T-helper 17 cell (primary cell): ENCODE measurements around the gene CAMK2N1. TPM values are rescaled to one million over a fixed set of nuclear protein-coding genes. Genes with fewer than 3 reads are reported as not detected.

Source experiments
- ATAC-seq: fragments of 150-1000 bp; cut with Tn5 transposase; 2 replicates; pipeline ENCODE4 v1.10.0; 2021; ENCODE audit warnings: mild to moderate bottlenecking, moderate library complexity
- DNase-seq, 3 donors: peaks; one replicate each; pipeline versions ENCODE4 v3.0.0 to v3.0.0-alpha.2; 2020 to 2021
- H3K9me3 ChIP-seq: one replicate; pipeline ENCODE4 v1.7.0; 2013; ENCODE audit warnings: low read length, mild to moderate bottlenecking; ENCODE audit not compliant: control insufficient read depth, poor library complexity, severe bottlenecking
- H3K27ac Mint-ChIP-seq: one replicate; pipeline ENCODE4 v1.8.0; 2022; ENCODE audit warnings: mild to moderate bottlenecking, moderate library complexity, mixed read lengths
- H3K27me3 Mint-ChIP-seq: one replicate; pipeline ENCODE4 v1.8.0; 2022; ENCODE audit warnings: mixed read lengths
- H3K36me3 Mint-ChIP-seq: one replicate; pipeline ENCODE4 v1.8.0; 2022; ENCODE audit warnings: low read depth, mixed read lengths
- H3K4me1 Mint-ChIP-seq: one replicate; pipeline ENCODE4 v1.8.0; 2022; ENCODE audit warnings: mild to moderate bottlenecking, mixed read lengths
- H3K4me3 Mint-ChIP-seq: one replicate; pipeline ENCODE4 v1.8.0; 2022; ENCODE audit warnings: mild to moderate bottlenecking, moderate library complexity, mixed read lengths
- total RNA-seq, 4 donors: library from RNA in 2 of 4; stranded (reverse) in 2 of 4; gene quantifications; one replicate each; pipeline ENCODE4 v1.2.3 and lab custom pipeline; 2022 to 2026

The CAMK2N1 gene
- total RNA-seq, 2 donors from 2014 or later: 5.3 to 6.3 TPM

DNA sequence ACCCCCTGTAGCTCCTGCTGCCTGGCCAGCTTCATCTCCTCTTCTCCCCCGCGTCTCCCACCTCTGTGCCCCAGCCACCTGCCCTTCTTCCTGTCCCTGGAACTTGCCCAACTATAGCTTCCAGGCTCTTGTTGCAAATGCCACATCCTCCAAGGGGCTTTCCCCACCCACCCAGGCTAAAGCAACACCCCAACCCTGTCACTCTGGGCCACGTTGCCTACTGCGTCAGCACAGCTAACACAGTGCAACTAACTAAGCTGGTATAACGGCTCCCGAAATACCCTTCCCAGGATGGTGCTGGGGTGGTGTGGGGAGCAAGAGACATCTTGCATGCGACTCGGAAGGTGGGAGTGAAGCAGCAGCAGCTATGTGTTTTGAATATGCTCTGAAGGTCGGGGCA is 19.7 kb downstream of the CAMK2N1 start:
- no peak overlapping the region for H3K27ac Mint-ChIP-seq
- H3K4me3 Mint-ChIP-seq: no peak overlapping the region
- peak; percentile 61 for ATAC-seq
- no peaks in the 10 kb centered on the region for H3K4me1 Mint-ChIP-seq
- no peaks in the 10 kb centered on the region for H3K9me3 ChIP-seq
- DNase-seq: no peak
- no peaks in the 10 kb centered on the region for H3K36me3 Mint-ChIP-seq
- peaks cover 40% of the 10 kb centered on the region for H3K27me3 Mint-ChIP-seq

DNA sequence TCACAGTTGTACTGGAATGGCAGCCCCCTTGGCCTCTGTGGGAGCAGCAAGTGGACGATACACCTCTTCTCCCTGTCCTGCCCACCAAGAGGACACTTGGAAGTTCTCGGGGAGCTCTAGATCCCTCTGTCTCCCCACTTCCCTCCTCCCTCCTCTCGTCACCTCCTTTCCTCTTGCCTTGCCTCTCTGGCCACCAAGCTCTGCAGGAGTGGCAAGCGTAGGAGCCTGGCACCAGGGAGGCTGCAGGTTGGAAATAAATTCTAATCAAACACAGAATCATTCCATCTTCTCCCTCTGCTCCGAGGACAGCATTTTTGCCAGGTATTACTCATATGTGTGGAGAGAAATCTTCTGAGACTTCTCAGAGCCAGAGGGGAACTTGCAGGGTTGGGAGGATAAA is 20.8 kb downstream of the CAMK2N1 start:
- H3K4me3 Mint-ChIP-seq: no peak overlapping the region
- no peaks in the 10 kb centered on the region for H3K9me3 ChIP-seq
- no peak for ATAC-seq
- H3K4me1 Mint-ChIP-seq: no peaks in the 10 kb centered on the region
- H3K27me3 Mint-ChIP-seq: peaks cover 43% of the 10 kb centered on the region
- H3K27ac Mint-ChIP-seq: no peak overlapping the region
- DNase-seq: no peak
- peaks cover 3% of the 10 kb centered on the region for H3K36me3 Mint-ChIP-seq

DNA sequence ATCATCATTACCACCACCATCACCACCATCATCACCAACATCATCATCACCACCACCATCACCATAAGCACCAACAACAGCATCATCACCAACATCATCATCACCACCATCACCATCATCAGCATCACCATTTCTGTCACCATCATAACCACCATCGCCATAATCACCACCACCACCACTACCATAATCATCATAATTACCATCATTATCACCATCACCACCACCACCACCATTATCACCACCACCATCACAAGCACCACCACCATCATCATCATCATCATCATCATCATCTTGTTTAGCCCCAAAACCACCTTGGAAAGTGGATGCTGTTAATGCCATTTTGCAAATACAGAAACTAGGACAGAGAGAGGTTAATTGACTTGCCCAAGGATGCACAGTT is 22.5 kb downstream of the CAMK2N1 start:
- Mint-ChIP-seq H3K36me3 (peaks cover 6% of the 10 kb centered on the region), H3K4me1 (no peaks in the 10 kb centered on the region), H3K27me3 (peaks cover 46% of the 10 kb centered on the region), H3K27ac (no peak overlapping the region), H3K4me3 (no peak overlapping the region)
- H3K9me3 ChIP-seq: no peaks in the 10 kb centered on the region
- DNase-seq (no peak), ATAC-seq (no peak)

DNA sequence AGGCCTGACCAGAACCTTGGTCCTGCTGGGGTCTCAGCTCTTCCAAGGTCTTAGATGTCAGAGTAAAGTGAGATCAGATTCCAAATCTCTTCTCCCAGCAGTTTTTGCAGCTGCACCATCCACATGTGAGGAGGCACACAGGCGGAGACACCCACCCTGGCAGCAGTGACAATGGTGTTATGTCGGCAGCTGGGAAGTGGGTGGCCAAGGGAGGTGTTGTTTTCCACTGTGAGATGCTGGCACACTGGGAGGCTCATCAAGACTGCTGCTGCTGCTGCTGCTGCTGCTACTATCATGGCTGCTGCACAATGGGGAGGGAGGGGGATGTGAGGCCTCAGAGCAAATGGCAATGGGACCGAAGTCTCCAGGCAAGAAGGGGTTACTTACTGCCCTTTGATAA is 23.6 kb downstream of the CAMK2N1 start:
- no peak for ATAC-seq

DNA sequence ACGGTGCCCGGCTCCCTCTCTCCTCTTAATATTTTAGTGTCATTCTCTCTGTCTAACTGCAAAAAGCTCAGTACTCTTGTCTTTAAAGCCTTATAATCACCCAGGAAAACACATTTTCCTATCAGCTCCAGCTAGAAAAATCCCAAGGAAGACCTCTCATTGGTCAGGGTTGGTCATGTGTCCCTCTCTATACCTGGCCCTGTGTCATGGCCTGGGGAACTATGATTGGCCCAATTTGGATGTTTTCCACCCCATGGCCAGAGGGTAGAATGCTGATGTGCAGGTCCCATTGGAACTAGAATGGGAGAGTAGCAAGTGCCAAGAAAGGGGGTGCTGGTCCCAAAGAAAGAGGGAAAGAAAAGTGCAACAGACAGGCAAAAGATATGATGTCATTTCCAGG is 27.3 kb downstream of the CAMK2N1 start:
- H3K9me3 ChIP-seq: no peaks in the 10 kb centered on the region
- DNase-seq (no peak), ATAC-seq (no peak)
- no peak overlapping the region for H3K27ac Mint-ChIP-seq
- no peak overlapping the region for H3K4me3 Mint-ChIP-seq
- H3K27me3 Mint-ChIP-seq: peaks cover 45% of the 10 kb centered on the region
- H3K4me1 Mint-ChIP-seq: peaks cover 3% of the 10 kb centered on the region
- peaks cover 6% of the 10 kb centered on the region for H3K36me3 Mint-ChIP-seq

More for the DNA sequence above, 23.6 kb downstream of the CAMK2N1 start:
- no peak overlapping the region for H3K4me3 Mint-ChIP-seq
- H3K36me3 Mint-ChIP-seq: peaks cover 6% of the 10 kb centered on the region
- H3K4me1 Mint-ChIP-seq: no peaks in the 10 kb centered on the region
- H3K27ac Mint-ChIP-seq: no peak overlapping the region
- peaks cover 42% of the 10 kb centered on the region for H3K27me3 Mint-ChIP-seq
- no peaks in the 10 kb centered on the region for H3K9me3 ChIP-seq
- no peak for DNase-seq

DNA sequence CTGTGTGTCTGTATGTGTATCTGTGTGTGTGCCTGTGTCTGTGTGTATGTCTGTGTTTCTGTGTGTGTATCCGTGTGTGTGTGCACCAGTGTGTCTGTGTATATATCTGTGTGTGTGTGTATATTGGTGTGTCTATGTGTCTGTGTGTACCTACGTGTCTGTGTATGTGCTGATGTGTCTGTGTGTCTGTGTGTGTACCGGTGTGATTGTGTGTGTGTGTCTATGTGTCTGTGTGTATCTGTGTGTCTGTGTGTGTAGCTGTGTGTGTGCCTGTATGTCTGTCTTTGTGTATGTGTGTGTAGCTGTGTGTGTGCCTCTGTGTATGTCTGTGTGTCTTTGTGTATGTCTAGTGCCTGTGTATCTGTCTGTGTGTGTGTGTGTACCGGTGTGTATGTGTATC is 32.0 kb downstream of the CAMK2N1 start:
- Mint-ChIP-seq H3K4me1 (peaks cover 3% of the 10 kb centered on the region), H3K4me3 (no peak overlapping the region), H3K27ac (no peak overlapping the region), H3K36me3 (peaks cover 4% of the 10 kb centered on the region), H3K27me3 (peaks cover 39% of the 10 kb centered on the region)
- no peaks in the 10 kb centered on the region for H3K9me3 ChIP-seq
- ATAC-seq (no peak), DNase-seq (no peak)

DNA sequence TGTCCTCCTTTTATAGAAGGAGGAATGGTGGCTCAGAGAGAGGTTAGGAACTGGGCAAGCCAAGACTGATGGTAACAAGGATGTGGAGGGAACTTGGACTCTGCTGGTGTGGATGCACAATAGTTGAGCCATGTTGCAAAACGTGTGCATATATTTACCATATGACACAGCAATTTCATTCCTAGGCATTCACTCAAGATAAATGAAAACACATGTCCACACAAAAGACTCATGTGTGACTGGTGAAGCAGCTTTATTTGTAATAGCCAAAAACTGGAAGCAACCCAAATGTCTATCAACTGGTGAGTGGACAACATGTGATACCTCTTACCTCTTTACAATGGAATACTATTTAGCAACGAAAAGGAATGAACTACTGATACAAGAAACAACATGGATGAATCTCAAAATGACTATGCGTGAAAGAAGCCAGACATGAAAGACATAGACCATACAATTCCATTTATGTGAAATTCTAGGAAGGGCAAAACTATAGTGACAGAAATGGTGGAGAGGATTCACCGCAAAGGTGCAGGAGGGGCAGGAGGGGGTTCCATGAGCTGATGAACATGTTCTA is 36.2 kb downstream of the CAMK2N1 start:
- H3K27ac Mint-ChIP-seq: no peak overlapping the region
- DNase-seq: no peak
- peaks cover 4% of the 10 kb centered on the region for H3K4me1 Mint-ChIP-seq
- peaks cover 51% of the 10 kb centered on the region for H3K27me3 Mint-ChIP-seq
- no peak for ATAC-seq
- no peak overlapping the region for H3K4me3 Mint-ChIP-seq
- H3K9me3 ChIP-seq: no peaks in the 10 kb centered on the region
- H3K36me3 Mint-ChIP-seq: peaks cover 4% of the 10 kb centered on the region

DNA sequence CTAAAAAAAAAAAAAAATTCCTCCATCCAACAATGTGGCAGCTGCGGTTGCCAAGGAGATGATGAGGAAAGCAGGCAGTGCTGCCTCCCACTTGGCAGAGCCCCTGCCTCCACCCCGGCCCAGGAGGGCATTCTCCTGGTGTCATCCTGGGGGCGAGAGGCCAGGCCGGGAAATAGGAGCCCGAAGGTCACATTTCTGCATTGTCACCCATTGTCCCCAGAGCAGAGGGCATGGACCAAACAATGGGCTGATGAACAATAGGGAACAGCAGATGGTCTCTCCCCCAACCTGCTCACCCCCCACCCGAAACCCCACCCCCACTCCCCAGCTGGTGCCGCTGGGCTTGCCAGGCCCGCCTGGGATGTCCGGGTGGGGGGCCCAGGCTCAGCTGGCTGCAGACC is 37.3 kb downstream of the CAMK2N1 start:
- peaks cover 57% of the 10 kb centered on the region for H3K27me3 Mint-ChIP-seq

DNA sequence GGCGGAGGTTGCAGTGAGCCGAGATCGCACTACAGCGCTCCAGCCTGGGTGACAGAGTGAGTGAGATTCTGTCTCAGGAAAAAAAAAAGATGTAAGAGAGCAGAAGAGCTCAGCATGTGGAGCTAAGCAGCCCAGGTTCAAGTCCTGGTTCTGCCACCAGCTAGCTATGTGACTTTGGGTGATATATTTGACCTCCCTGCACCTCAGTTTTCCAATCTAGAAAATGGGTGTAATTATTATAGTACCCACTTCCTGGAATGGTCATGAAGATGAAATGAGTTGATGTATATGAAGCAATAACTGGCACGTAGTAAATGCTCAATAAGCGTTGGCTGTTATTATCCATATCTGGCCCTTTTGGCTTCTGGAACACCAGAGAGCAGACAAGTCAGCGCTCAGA is 38.2 kb downstream of the CAMK2N1 start:
- H3K27ac Mint-ChIP-seq: no peak overlapping the region
- H3K9me3 ChIP-seq: no peaks in the 10 kb centered on the region
- H3K27me3 Mint-ChIP-seq: peaks cover 58% of the 10 kb centered on the region
- H3K4me1 Mint-ChIP-seq: peaks cover 4% of the 10 kb centered on the region
- peaks cover 4% of the 10 kb centered on the region for H3K36me3 Mint-ChIP-seq
- ATAC-seq (no peak), DNase-seq (no peak)
- no peak overlapping the region for H3K4me3 Mint-ChIP-seq

More for the DNA sequence above, 37.3 kb downstream of the CAMK2N1 start:
- H3K4me3 Mint-ChIP-seq: no peak overlapping the region
- peaks cover 4% of the 10 kb centered on the region for H3K36me3 Mint-ChIP-seq
- DNase-seq (no peak), ATAC-seq (no peak)
- no peak overlapping the region for H3K27ac Mint-ChIP-seq
- H3K4me1 Mint-ChIP-seq: peaks cover 4% of the 10 kb centered on the region
- no peaks in the 10 kb centered on the region for H3K9me3 ChIP-seq

DNA sequence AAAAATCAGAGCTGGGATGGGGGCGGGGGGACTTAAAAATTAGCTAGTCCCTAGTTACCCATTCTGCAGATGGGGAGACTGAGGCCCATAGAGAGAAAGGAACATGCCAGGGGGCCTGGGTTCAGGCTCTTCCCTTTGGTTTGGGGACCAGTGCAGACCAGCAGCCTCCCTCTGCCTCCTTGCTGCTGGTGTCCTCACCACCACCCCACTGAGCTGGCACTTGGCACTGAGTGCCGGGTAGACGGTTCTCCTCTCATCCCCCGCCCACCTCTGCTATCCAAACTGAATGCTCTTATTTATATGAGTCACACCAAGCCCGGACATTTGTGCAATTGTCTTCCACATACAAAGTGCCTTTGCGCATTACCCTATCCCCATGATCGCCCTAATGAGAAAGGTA is 39.2 kb downstream of the CAMK2N1 start:
- no peak overlapping the region for H3K27ac Mint-ChIP-seq
- peaks cover 4% of the 10 kb centered on the region for H3K36me3 Mint-ChIP-seq
- H3K27me3 Mint-ChIP-seq: peaks cover 58% of the 10 kb centered on the region
- H3K9me3 ChIP-seq: no peaks in the 10 kb centered on the region
- DNase-seq: no peak
- peaks cover 4% of the 10 kb centered on the region for H3K4me1 Mint-ChIP-seq
- no peak overlapping the region for H3K4me3 Mint-ChIP-seq
- ATAC-seq: no peak

DNA sequence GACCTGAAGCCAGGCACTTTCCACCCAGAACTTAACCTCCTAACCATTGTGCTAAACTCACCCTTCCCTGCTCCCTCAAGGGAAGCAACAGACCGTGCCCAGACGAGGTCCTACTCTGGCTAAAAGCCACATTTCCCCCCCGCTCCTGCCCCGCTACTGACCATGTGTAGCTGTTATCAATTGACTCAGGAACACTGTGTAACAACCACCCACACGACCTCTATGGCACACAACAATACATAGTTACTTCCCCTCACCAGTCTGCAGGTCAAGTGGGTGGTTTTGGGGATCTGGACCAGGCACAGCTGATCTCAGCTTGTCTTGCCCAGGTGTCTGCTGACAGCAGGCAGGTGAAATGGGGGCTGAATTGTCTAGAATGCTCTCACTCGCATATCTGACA is 40.1 kb downstream of the CAMK2N1 start:
- DNase-seq: no peak
- no peak overlapping the region for H3K4me3 Mint-ChIP-seq
- ATAC-seq: no peak
- H3K4me1 Mint-ChIP-seq: peaks cover 4% of the 10 kb centered on the region
- peaks cover 4% of the 10 kb centered on the region for H3K36me3 Mint-ChIP-seq
- H3K9me3 ChIP-seq: no peaks in the 10 kb centered on the region
- H3K27me3 Mint-ChIP-seq: peaks cover 55% of the 10 kb centered on the region
- no peak overlapping the region for H3K27ac Mint-ChIP-seq

DNA sequence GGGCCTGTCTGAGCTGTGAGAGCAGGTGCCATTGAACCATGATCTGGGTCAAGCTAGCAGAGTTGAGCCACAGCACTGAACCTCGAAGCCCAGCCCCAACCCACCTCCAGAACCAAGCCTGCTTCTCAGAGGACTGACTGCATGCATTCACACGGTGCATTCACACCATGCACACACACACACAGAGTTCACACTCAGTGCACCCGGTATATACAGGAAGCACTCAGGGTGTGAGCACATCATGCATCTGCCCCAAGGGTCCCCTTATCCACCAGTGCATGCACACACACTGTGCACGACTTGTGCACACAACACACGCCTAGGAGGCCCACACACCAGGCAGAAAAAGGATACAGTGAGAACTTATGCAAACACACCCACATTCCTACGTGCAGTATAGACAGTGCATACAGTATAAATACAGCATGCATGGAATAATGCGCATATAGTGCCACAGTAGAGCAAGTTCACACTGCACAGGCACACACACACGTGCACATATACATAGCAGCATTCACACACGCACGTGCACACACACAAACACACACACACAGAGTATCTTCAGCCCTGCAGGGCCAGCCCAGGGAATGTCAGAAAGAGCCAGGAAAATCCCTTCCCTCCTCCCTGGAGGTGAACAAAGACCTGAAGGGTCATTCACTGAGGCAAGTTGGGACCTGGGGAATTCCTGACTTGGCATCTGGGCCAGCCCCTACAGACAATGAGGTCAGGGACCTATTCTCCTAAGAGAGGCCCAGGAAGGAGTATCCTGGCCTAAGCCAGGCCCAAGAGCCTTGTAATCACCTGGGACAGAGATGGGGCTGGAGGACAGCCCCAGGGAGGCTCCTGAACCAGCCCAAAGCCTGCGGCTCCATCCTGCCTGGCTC is 42.1 kb downstream of the CAMK2N1 start:
- no peak overlapping the region for H3K4me3 Mint-ChIP-seq
- no peaks in the 10 kb centered on the region for H3K36me3 Mint-ChIP-seq
- H3K27ac Mint-ChIP-seq: no peak overlapping the region
- H3K4me1 Mint-ChIP-seq: peaks cover 6% of the 10 kb centered on the region
- H3K27me3 Mint-ChIP-seq: peaks cover 37% of the 10 kb centered on the region
- ATAC-seq: no peak
- DNase-seq: no peak
- no peaks in the 10 kb centered on the region for H3K9me3 ChIP-seq

DNA sequence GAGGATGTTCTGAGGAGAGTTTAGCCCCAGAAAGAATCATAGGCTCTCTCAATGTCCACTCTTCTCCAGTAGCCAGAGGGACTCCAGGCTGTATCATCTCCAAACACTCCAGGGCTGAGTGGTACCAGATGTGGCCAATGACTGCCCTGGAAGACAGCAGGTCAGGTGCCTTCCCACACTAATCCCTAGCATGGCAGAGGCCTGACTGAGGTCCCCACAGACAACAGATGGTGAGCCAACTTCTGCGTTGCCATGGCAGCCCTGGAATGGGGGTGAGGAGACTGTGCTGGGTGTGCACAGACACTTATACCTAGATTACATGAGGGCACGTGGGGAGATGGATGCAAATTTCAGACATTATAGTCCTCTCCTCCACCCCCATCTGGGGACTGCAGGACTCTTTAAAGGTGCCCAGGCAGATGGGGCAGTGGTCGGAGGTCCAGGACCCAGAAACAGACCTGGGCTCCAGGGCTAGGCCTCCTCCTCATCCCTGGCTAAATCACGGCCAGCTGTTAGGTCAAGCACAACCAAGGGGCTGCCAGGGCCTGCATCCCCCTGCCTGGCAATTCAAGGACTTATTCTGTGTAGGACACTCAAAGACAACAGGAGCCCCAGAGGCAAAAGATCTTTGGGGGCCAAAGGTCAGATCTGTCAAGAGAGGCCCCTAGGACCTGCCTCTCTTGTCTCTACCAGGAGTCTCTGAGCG is 42.9 kb downstream of the CAMK2N1 start:
- H3K36me3 Mint-ChIP-seq: no peaks in the 10 kb centered on the region
- H3K4me3 Mint-ChIP-seq: no peak overlapping the region
- H3K9me3 ChIP-seq: no peaks in the 10 kb centered on the region
- H3K27me3 Mint-ChIP-seq: peaks cover 33% of the 10 kb centered on the region
- DNase-seq (no peak), ATAC-seq (no peak)
- H3K4me1 Mint-ChIP-seq: peaks cover 6% of the 10 kb centered on the region
- no peak overlapping the region for H3K27ac Mint-ChIP-seq
